Measurements from ENCODE around the gene SIRT3.

SIRT3 gene

GRCh38 chr11:209275-210121 lies 26.6 kb downstream of the SIRT3 start:
- Mint-ChIP-seq H3K27ac (peak overlapping the region; percentile 99), H3K4me1 (peaks cover 45% of the 10 kb centered on the region), H3K36me3 (ENCODE audit: low read depth) (peaks cover 50% of the 10 kb centered on the region), H3K4me3 (peak overlapping the region; percentile 99), H3K9me3 (no peaks in the 10 kb centered on the region), H3K27me3 (no peaks in the 10 kb centered on the region)
- ATAC-seq (no peak), DNase-seq (no peak)

GRCh38 chr11:208917-209260 lies 27.3 kb downstream of the SIRT3 start:
- Mint-ChIP-seq H3K4me3 (peak overlapping the region; percentile 99), H3K9me3 (no peaks in the 10 kb centered on the region), H3K4me1 (peaks cover 50% of the 10 kb centered on the region), H3K27ac (peak overlapping the region; percentile 99), H3K36me3 (ENCODE audit: low read depth) (peaks cover 50% of the 10 kb centered on the region), H3K27me3 (no peaks in the 10 kb centered on the region)
- DNase-seq (no peak), ATAC-seq (no peak)

GRCh38 chr11:208181-208916 lies 27.8 kb downstream of the SIRT3 start:
- DNase-seq = peak; percentile 86
- Mint-ChIP-seq H3K4me1 (peaks cover 55% of the 10 kb centered on the region), H3K27ac (peak overlapping the region; percentile 99), H3K36me3 (ENCODE audit: low read depth) (peaks cover 50% of the 10 kb centered on the region), H3K27me3 (no peaks in the 10 kb centered on the region), H3K9me3 (no peaks in the 10 kb centered on the region), H3K4me3 (peak overlapping the region; percentile 99)
- peak; percentile 65 for ATAC-seq

GRCh38 chr11:207863-208180 lies 28.3 kb downstream of the SIRT3 start:
- Mint-ChIP-seq H3K9me3 (no peaks in the 10 kb centered on the region), H3K4me1 (peaks cover 61% of the 10 kb centered on the region), H3K4me3 (peak overlapping the region; percentile 99), H3K36me3 (ENCODE audit: low read depth) (peaks cover 49% of the 10 kb centered on the region), H3K27ac (peak overlapping the region; percentile 99), H3K27me3 (no peaks in the 10 kb centered on the region)
- peak; percentile 5 for ATAC-seq
- DNase-seq = no peak

GRCh38 chr11:207208-207862 lies 28.8 kb downstream of the SIRT3 start, which contains the start of the genes BET1L and RIC8A:
TSS of gene BET1L (minus strand) at chr11:207399. CDS start at chr11:207321, 78 bp downstream.
TSS of gene RIC8A (plus strand) at chr11:207708. CDS start at chr11:208855, 1,147 bp downstream.
- H3K4me1 Mint-ChIP-seq = peaks cover 65% of the 10 kb centered on the region

GRCh38 chr11:206526-207207 lies 29.5 kb downstream of the SIRT3 start:
- no peak for ATAC-seq
- peaks cover 44% of the 10 kb centered on the region for H3K36me3 Mint-ChIP-seq (ENCODE audit: low read depth)
- peaks cover 70% of the 10 kb centered on the region for H3K4me1 Mint-ChIP-seq
- H3K9me3 Mint-ChIP-seq = no peaks in the 10 kb centered on the region
- H3K4me3 Mint-ChIP-seq = peak overlapping the region; percentile 99
- H3K27me3 Mint-ChIP-seq = no peaks in the 10 kb centered on the region
- peak overlapping the region; percentile 99 for H3K27ac Mint-ChIP-seq
- DNase-seq = peak; percentile 19

More at GRCh38 chr11:207208-207862, 28.8 kb downstream of the SIRT3 start, which contains the start of the genes BET1L and RIC8A:
- peak within 1 kb of the TSS; percentile 99 for H3K27ac Mint-ChIP-seq
- H3K27me3 Mint-ChIP-seq = no peaks in the 10 kb centered on the region
- peak; percentile 94 for DNase-seq
- H3K4me3 Mint-ChIP-seq = peak within 1 kb of the TSS; percentile 99
- peak; percentile 82 for ATAC-seq
- peaks cover 48% of the 10 kb centered on the region for H3K36me3 Mint-ChIP-seq (ENCODE audit: low read depth)
- H3K9me3 Mint-ChIP-seq = no peaks in the 10 kb centered on the region

- peak; percentile 5 for DNase-seq
- peaks cover 37% of the 10 kb centered on the region for H3K36me3 Mint-ChIP-seq (ENCODE audit: low read depth)
- ATAC-seq = no peak
- H3K27ac Mint-ChIP-seq = peak overlapping the region; percentile 95
- no peaks in the 10 kb centered on the region for H3K9me3 Mint-ChIP-seq
- no peaks in the 10 kb centered on the region for H3K27me3 Mint-ChIP-seq
- H3K4me1 Mint-ChIP-seq = peaks cover 71% of the 10 kb centered on the region
- peak overlapping the region; percentile 99 for H3K4me3 Mint-ChIP-seq
These were observed 30.1 kb downstream of the SIRT3 start for GRCh38 chr11:206002-206384.

GRCh38 chr11:205221-206001 lies 30.7 kb downstream of the SIRT3 start:
- Mint-ChIP-seq H3K27me3 (no peaks in the 10 kb centered on the region), H3K27ac (peak overlapping the region; percentile 95), H3K4me1 (peaks cover 73% of the 10 kb centered on the region), H3K36me3 (ENCODE audit: low read depth) (peaks cover 36% of the 10 kb centered on the region), H3K4me3 (peak overlapping the region; percentile 99), H3K9me3 (no peaks in the 10 kb centered on the region)
- DNase-seq = no peak
- no peak for ATAC-seq

GRCh38 chr11:204587-205109 lies 31.5 kb downstream of the SIRT3 start:
- peaks cover 65% of the 10 kb centered on the region for H3K4me1 Mint-ChIP-seq
- no peaks in the 10 kb centered on the region for H3K9me3 Mint-ChIP-seq
- ATAC-seq (no peak), DNase-seq (no peak)
- H3K27me3 Mint-ChIP-seq = no peaks in the 10 kb centered on the region
- H3K36me3 Mint-ChIP-seq (ENCODE audit: low read depth) = peaks cover 30% of the 10 kb centered on the region
- no peak overlapping the region for H3K4me3 Mint-ChIP-seq
- H3K27ac Mint-ChIP-seq = peak overlapping the region; percentile 29

GRCh38 chr11:203945-204586 lies 32.1 kb downstream of the SIRT3 start:
- Mint-ChIP-seq H3K36me3 (ENCODE audit: low read depth) (peaks cover 29% of the 10 kb centered on the region), H3K4me3 (no peak overlapping the region), H3K27ac (peak overlapping the region; percentile 91), H3K4me1 (peaks cover 62% of the 10 kb centered on the region), H3K9me3 (no peaks in the 10 kb centered on the region), H3K27me3 (no peaks in the 10 kb centered on the region)
- no peak for ATAC-seq
- no peak for DNase-seq

- peaks cover 62% of the 10 kb centered on the region for H3K4me1 Mint-ChIP-seq
- no peaks in the 10 kb centered on the region for H3K9me3 Mint-ChIP-seq
- H3K36me3 Mint-ChIP-seq (ENCODE audit: low read depth) = peaks cover 29% of the 10 kb centered on the region
- no peaks in the 10 kb centered on the region for H3K27me3 Mint-ChIP-seq
- no peak for DNase-seq
- H3K27ac Mint-ChIP-seq = peak overlapping the region; percentile 91
- no peak for ATAC-seq
- H3K4me3 Mint-ChIP-seq = peak overlapping the region; percentile 13
These were observed 32.8 kb downstream of the SIRT3 start for GRCh38 chr11:203056-203944.

- Mint-ChIP-seq H3K9me3 (no peaks in the 10 kb centered on the region), H3K4me1 (peaks cover 59% of the 10 kb centered on the region), H3K36me3 (ENCODE audit: low read depth) (peaks cover 26% of the 10 kb centered on the region), H3K4me3 (peak overlapping the region; percentile 51), H3K27ac (peak overlapping the region; percentile 91), H3K27me3 (no peaks in the 10 kb centered on the region)
- DNase-seq = no peak
- no peak for ATAC-seq
These were observed 33.7 kb downstream of the SIRT3 start for GRCh38 chr11:202490-202889.
